B cell (primary cell): ENCODE data around the gene RPS14. TPM values are rescaled to one million over a fixed set of nuclear protein-coding genes. Genes with fewer than 3 reads are reported as not detected.

Source experiments
- ATAC-seq: fragments of 200-7000 bp; cut with Tn5 transposase; one replicate; pipeline ENCODE4 v1.10.0; 2021; ENCODE audit warnings: low read depth, mild to moderate bottlenecking, moderate number of reproducible peaks, moderate library complexity
- CTCF ChIA-PET: fragments of 350-600 bp; sonication (Branson Sonifier 250); formaldehyde crosslinking; loops from one replicate; lab custom pipeline; 2021; ENCODE audit warnings: antibody characterized with exemption, inconsistent platforms; lab: Charles Lee
- POLR2A ChIA-PET: fragments of 350-600 bp; sonication (Branson Sonifier 250); formaldehyde crosslinking; loops from one replicate; lab custom pipeline; 2021; ENCODE audit warnings: antibody characterized with exemption; lab: Charles Lee
- DNase-seq: peaks from one replicate; pipeline ENCODE4 v3.0.0; 2013
- H2AFZ ChIP-seq: 2 replicates; pipeline ENCODE4 v1.6.1; 2012; ENCODE audit warnings: mild to moderate bottlenecking, low read depth, low read length; ENCODE audit not compliant: insufficient read depth, poor library complexity, severe bottlenecking
- H3K27ac ChIP-seq, 2 donors: 1 replicate in 1 of 2; 2 replicates in 1 of 2; pipeline ENCODE4 v1.5.1; 2012 to 2013; ENCODE audit warnings: low read length in 2 of 2, mild to moderate bottlenecking in 2 of 2, moderate library complexity in 1 of 2
- H3K27me3 ChIP-seq, 4 experiments: fragments of 200-600 bp in 1 of 4; sonication (generic) in 1 of 4; replicated peaks in 1 of 4; 1 replicate in 2 of 4; 2 replicates in 2 of 4; pipeline versions ENCODE4 v1.6.1 to v1.7.0; 2013 to 2016; ENCODE audit warnings: low read length in 3 of 4, mild to moderate bottlenecking in 2 of 4, mixed read lengths in 1 of 4, moderate library complexity in 1 of 4; ENCODE audit not compliant: insufficient read depth in 4 of 4, control insufficient read depth in 3 of 4; ENCODE audit errors: control extremely low read depth in 1 of 4
- H3K36me3 ChIP-seq, 2 experiments: replicated peaks in 1 of 2; 1 replicate in 1 of 2; 2 replicates in 1 of 2; pipeline versions ENCODE4 v1.6.1 to v1.7.1; 2013; ENCODE audit warnings: low read length in 1 of 2; ENCODE audit not compliant: insufficient read depth in 2 of 2, control insufficient read depth in 1 of 2; ENCODE audit errors: control extremely low read depth in 1 of 2, extremely low read depth in 1 of 2
- H3K4me1 ChIP-seq, 2 donors: fragments of 200-600 bp in 1 of 2; sonication (generic) in 1 of 2; 1 replicate in 1 of 2; 2 replicates in 1 of 2; pipeline versions ENCODE4 v1.5.1 to v1.6.1; 2013 to 2017; ENCODE audit warnings: low read length in 2 of 2; ENCODE audit not compliant: control insufficient read depth in 2 of 2, insufficient read depth in 2 of 2
- H3K4me2 ChIP-seq: replicated peaks from 2 replicates; pipeline ENCODE3; 2012; ENCODE audit warnings: mild to moderate bottlenecking, low read depth, low read length; ENCODE audit not compliant: poor library complexity, severe bottlenecking
- H3K4me3 ChIP-seq, 5 experiments: fragments of 200-600 bp in 1 of 5; sonication (generic) in 1 of 5; 1 replicate in 3 of 5; 2 replicates in 2 of 5; pipeline versions ENCODE4 v1.5.1 to v1.7.0; 2011 to 2016; ENCODE audit warnings: low read length in 4 of 5, mild to moderate bottlenecking in 4 of 5, low read depth in 2 of 5, control low read depth in 1 of 5, moderate library complexity in 1 of 5; ENCODE audit not compliant: insufficient read depth in 1 of 5; ENCODE audit errors: control extremely low read depth in 1 of 5, extremely low read depth in 1 of 5
- H3K79me2 ChIP-seq: fragments of 200-600 bp; sonication (generic); one replicate; pipeline ENCODE4 v1.6.0; 2016; ENCODE audit warnings: low read length; ENCODE audit not compliant: control insufficient read depth, insufficient read depth
- H3K9ac ChIP-seq: fragments of 200-600 bp; sonication (generic); 2 replicates; pipeline ENCODE4 v1.6.1; 2017; ENCODE audit warnings: mild to moderate bottlenecking, low read length, moderate library complexity
- H3K9me3 ChIP-seq, 3 donors: one replicate each; pipeline versions ENCODE4 v1.6.1 to v1.7.1; 2013; ENCODE audit warnings: low read length in 2 of 3; ENCODE audit not compliant: control insufficient read depth in 2 of 3, insufficient read depth in 1 of 3; ENCODE audit errors: control extremely low read depth in 1 of 3
- H4K20me1 ChIP-seq: 2 replicates; pipeline ENCODE4 v1.6.0; 2012; ENCODE audit warnings: mild to moderate bottlenecking, low read length; ENCODE audit not compliant: insufficient read depth, control insufficient read depth, poor library complexity, severe bottlenecking
- H3K27ac Mint-ChIP-seq: one replicate; pipeline ENCODE4 v1.8.0; 2021; ENCODE audit warnings: mixed read lengths
- H3K27me3 Mint-ChIP-seq: one replicate; pipeline ENCODE4 v1.8.0; 2021; ENCODE audit warnings: mixed read lengths
- H3K4me1 Mint-ChIP-seq: one replicate; pipeline ENCODE4 v1.8.0; 2021; ENCODE audit warnings: mixed read lengths
- H3K4me3 Mint-ChIP-seq: one replicate; pipeline ENCODE4 v1.8.0; 2021; ENCODE audit warnings: mixed read lengths
- H3K9me3 Mint-ChIP-seq: one replicate; pipeline ENCODE4 v1.8.0; 2022; ENCODE audit warnings: mixed read lengths; ENCODE audit not compliant: insufficient read depth
- EZH2 ChIP-seq: IDR thresholded peaks from 2 replicates; pipeline ENCODE4 v1.6.1; 2012; ENCODE audit warnings: borderline replicate concordance, low read depth, mild to moderate bottlenecking, moderate library complexity, low read length; ENCODE audit not compliant: insufficient read depth, poor library complexity, severe bottlenecking
- WGBS: methylation state at CpG from one replicate; pipeline ENCODE4 v1.1.5; 2013; ENCODE audit warnings: missing lambda C conversion rate; ENCODE audit not compliant: insufficient coverage; 5-methylcytosine and 5-hydroxymethylcytosine counted together
- intact Hi-C: fragments of 100-400 bp; cut with micrococcal nuclease; formaldehyde crosslinking; loops from one replicate; pipeline ENCODE4 v1.10.0; 2022
- polyA plus RNA-seq: library from polyadenylated mRNA; depleted of rRNA; stranded (reverse); fragments of >200 nt; gene quantifications from 2 replicates; pipeline ENCODE4 v1.2.3, GENCODE V29; 2012
- total RNA-seq, 2 donors: library from RNA; stranded (reverse); fragments of 120-200 nt in 1 of 2; gene quantifications; 1 replicate in 1 of 2; 2 replicates in 1 of 2; pipeline versions ENCODE4 v1.2.3 to v1.2.4, GENCODE V29; 2013 to 2022
- TF ChIP-seq, protein P1 (sequence below): fragments of 200-600 bp; IDR thresholded peaks from one replicate; pipeline ENCODE4 v1.8.0; 2022; ENCODE audit warnings: antibody characterized with exemption, mild to moderate bottlenecking

Gene RPS14
- total and polyA plus RNA-seq, 2 donors (not counting 1 experiment from before 2014, with no cell fraction given) = 3,740 to 6,881 TPM

DNA sequence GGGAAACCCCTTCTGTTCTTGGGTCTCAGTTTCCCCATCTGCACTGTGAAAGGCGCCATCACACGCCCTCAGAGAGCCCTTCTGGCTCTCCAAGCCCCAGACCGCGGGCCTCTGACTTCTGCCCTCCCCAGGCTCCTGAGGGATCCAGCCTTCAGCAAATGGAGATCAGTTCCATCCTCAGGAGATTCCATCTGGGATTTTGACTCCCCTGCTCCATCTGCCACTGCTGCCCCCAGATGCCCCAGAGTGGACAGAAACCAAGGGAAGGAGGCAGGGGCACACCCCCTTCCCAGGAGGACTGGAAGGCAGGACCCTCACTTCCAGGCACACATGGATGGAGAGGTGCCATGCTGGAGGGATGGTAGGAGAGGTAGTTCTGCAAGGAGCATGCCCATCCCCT, 18.7 kb upstream of the RPS14 start:
- H3K27me3 ChIP-seq = no peaks in the 10 kb centered on the region
- no peaks in the 10 kb centered on the region for H4K20me1 ChIP-seq
- no peaks in the 10 kb centered on the region for H3K4me1 ChIP-seq
- Mint-ChIP-seq H3K9me3 (no peaks in the 10 kb centered on the region), H3K4me1 (no peaks in the 10 kb centered on the region), H3K4me3 (no peak overlapping the region), H3K27me3 (no peaks in the 10 kb centered on the region), H3K27ac (no peak overlapping the region)
- no peak overlapping the region for H2AFZ ChIP-seq
- no peaks in the 10 kb centered on the region for H3K79me2 ChIP-seq
- ChIA-PET POLR2A (no interaction called here), CTCF (interaction anchor here (0.9 kb wide), 1 partner anchor 9 kb away, joined by 3 read pairs; no protein-coding TSS in a partner anchor)
- H3K4me3 ChIP-seq = no peak overlapping the region
- no peaks in the 10 kb centered on the region for H3K36me3 ChIP-seq
- H3K27ac ChIP-seq = no peak overlapping the region
- DNase-seq = no peak
- TF ChIP-seq, protein P1, sequence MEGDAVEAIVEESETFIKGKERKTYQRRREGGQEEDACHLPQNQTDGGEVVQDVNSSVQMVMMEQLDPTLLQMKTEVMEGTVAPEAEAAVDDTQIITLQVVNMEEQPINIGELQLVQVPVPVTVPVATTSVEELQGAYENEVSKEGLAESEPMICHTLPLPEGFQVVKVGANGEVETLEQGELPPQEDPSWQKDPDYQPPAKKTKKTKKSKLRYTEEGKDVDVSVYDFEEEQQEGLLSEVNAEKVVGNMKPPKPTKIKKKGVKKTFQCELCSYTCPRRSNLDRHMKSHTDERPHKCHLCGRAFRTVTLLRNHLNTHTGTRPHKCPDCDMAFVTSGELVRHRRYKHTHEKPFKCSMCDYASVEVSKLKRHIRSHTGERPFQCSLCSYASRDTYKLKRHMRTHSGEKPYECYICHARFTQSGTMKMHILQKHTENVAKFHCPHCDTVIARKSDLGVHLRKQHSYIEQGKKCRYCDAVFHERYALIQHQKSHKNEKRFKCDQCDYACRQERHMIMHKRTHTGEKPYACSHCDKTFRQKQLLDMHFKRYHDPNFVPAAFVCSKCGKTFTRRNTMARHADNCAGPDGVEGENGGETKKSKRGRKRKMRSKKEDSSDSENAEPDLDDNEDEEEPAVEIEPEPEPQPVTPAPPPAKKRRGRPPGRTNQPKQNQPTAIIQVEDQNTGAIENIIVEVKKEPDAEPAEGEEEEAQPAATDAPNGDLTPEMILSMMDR = no peak
- TF ChIP-seq EZH2 = no peak
- intact Hi-C loops = no loop called here
- no peak for ATAC-seq
- H3K9me3 ChIP-seq = no peaks in the 10 kb centered on the region
- no peak overlapping the region for H3K4me2 ChIP-seq
- H3K9ac ChIP-seq = no peak overlapping the region
- WGBS = 100% methylated on average over 4 of the region's 4 CpGs

DNA sequence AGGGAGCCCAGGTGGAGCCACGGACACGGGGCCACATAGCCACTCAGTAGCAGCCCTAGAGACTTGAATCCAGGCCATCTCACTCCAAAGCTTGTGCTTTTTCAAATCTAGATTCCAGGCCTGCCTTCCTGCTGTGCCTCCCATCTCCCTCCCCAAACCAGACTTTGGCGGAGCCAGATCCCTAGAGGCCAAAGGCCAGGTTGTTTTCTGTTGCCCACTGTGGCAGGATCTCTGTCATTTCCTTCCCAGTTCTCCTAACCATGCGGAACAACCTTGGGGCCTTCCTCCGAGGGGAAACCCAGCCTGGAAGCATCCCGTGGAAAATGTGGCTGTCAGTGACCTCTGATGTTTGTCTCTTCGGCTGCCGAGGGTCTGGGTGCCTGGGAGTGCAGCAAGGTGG, 16.4 kb upstream of the RPS14 start:
- no peak overlapping the region for H2AFZ ChIP-seq
- H4K20me1 ChIP-seq = no peaks in the 10 kb centered on the region
- DNase-seq (no peak), ATAC-seq (no peak)
- intact Hi-C loops = no loop called here
- Mint-ChIP-seq H3K4me1 (peaks cover 11% of the 10 kb centered on the region), H3K27ac (no peak overlapping the region), H3K4me3 (no peak overlapping the region), H3K27me3 (no peaks in the 10 kb centered on the region), H3K9me3 (no peaks in the 10 kb centered on the region)
- H3K4me3 ChIP-seq = no peak overlapping the region
- H3K27ac ChIP-seq = no peak overlapping the region
- WGBS = 70% methylated on average over 8 of the region's 8 CpGs
- H3K9ac ChIP-seq = no peak overlapping the region
- H3K27me3 ChIP-seq = no peaks in the 10 kb centered on the region
- no peaks in the 10 kb centered on the region for H3K79me2 ChIP-seq
- TF ChIP-seq, protein P1 = no peak
- no peak for TF ChIP-seq EZH2
- ChIA-PET POLR2A (no interaction called here), CTCF (no interaction called here)
- H3K9me3 ChIP-seq = no peaks in the 10 kb centered on the region
- H3K4me1 ChIP-seq = peaks cover 10 to 11% of the 10 kb centered on the region in 2 donors
- H3K4me2 ChIP-seq = no peak overlapping the region
- no peaks in the 10 kb centered on the region for H3K36me3 ChIP-seq
